HG03135 (cell line): ENCODE data around the gene TMEM62.

Source experiments
- ATAC-seq: cut with Tn5 transposase; IDR thresholded peaks from one replicate; pipeline ENCODE4 v1.9.1; 2021; ENCODE audit warnings: mild to moderate bottlenecking, moderate library complexity; ENCODE audit not compliant: unreplicated experiment

The TMEM62 gene

DNA sequence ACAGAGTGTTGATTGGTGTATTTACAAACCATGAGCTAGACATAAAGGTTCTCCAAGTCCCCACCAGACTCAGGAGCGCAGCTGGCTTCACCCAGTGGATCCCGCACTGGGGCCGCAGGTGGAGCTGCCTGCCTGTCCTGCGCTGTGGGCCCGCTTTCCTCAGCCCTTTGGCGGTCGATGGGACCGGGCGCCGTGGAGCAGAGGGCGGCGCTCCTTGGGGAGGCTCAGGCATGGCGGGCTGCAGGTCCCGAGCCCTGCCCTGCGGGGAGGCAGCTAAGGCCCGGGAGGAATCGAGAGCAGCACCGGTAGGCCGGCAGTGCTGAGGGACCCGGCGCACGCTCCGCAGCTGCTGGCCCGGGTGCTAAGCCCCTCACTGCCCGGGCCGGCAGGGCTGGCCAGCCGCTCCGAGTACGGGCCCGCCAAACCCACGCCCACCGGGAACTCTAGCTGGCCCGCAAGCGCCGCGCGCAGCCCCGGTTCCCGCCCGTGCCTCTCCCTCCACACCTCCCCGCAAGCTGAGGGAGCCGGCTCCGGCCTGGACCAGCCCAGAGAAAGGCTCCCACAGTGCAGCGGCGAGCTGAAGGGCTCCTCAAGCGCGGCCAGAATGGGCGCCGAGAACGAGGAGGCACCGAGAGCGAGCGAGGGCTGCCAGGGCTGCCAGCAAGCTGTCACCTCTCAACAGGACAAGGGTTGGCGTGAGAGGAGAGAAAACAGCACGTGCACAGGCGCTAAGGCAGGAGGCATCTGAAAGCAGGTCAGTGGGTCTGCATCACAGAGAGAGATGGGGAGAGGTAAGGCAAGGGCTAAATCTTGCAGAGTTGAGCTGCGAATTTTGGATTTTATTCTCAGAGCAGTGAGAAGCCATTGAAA lies 93.3 kb downstream of the TMEM62 start:
- ATAC-seq = no peak

DNA sequence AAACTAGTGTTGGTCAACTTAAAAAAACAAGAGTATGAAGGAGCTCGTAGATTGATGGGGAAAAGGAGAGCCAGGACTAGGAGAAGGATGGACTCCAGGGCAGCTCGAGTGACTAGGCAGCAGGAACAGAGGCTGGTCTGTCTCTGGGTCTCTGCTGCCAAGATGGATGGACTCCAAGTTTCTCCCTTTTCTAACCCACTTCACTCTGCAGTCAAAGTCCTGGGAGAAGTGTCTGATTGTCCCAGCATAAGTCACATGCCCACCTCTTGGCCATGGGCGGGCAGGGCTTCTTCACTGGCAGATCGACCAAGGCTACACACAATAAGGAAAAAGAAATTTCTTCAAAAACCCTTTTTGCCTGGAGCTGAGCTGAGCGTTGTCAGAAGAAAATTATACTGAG lies 96.6 kb downstream of the TMEM62 start:
- no peak for ATAC-seq

DNA sequence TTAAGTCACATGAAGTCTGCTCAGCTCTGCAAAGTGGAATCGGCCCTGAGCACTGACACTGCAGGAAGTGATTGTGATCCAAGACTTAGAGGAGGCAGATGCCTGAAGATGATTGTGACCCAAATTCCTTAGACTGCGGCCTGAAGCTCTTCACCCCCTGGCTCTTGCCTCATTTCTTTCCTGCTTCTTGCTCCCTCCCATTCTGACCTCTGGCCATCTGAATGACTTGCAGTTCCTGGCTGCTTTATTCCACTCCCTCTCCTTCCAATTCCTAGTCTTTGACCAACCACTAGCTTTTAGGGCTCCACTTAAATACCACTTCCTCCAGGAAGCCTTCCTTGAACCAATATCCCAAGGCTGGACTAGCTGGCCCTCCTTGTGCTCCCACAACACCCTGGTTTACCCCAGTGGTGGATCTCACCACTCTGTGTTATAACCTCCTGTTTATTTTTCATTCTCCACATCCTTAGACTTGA lies 97.3 kb downstream of the TMEM62 start:
- ATAC-seq = no peak

DNA sequence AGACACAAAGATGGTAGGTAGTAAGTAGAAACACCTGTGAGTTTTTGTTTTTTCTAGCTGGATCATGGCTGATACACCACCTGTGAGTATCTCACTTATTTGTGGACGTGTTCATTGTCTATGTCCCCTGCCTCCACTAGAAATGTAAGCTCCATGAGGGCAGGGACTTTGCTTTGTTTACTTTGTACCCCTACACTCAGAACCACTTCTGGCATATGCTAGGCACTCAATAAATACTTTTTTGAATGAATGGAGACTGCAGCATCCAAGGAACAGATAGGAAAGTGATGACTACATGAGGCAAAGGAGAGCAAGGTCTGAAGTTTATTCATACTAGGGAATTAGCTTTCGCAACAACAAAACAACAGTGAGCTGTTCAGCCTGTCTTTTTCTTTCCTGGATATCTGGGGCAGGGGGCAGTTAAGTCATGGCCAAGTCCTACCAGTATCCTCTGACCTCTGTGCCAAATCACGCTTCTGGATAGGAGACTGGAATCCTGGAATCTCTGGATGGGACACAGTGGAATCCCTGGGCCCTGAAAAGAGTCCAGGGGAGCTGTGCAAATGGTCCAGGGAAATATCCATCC lies 99.0 kb downstream of the TMEM62 start:
- no peak for ATAC-seq
